Daoy (cell line): Measurements from ENCODE around the gene CCDC127. TPM values are rescaled to one million over a fixed set of nuclear protein-coding genes. Genes with fewer than 3 reads are reported as not detected.
A peak's percentile ranks its signal among the peaks of the same experiment; 100 is the strongest.
"Not testable (repeated sequence)": the region's sequence is repeated elsewhere in the genome, so short reads cannot be mapped to it uniquely, and the experiment has no call there.

Experiments used
- DNase-seq: peaks from one replicate; pipeline ENCODE4 v3.0.0-alpha.2; 2015; ENCODE audit warnings: low read depth
- total RNA-seq: library from RNA; depleted of rRNA; stranded (reverse); fragments of >200 nt; shearing (Covaris generic); gene quantifications from 2 replicates; pipeline ENCODE4 v1.2.3, GENCODE V29; 2014

Gene CCDC127
- total RNA-seq, 1 experiment from 2014 or later, result 4.1 TPM

DNA sequence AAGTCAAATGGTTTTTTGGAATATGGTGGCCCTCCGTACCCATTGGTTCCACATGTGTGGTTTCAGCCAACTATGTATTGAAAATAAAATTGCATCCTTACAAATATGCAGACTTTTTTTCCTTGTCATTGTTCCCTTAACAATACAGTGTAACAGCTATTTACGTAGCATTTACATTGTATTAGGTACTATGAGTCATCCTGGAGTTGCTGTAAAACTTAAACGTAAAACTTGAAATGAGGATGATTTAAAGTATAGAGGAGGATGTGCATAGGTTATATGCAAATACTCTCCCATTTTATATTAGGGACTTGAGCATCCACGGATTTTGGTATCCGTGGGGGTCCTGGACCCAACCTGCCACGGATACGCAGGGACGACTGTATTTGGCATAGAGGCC, 16.5 kb upstream of the CCDC127 start:
- no peak for DNase-seq

DNA sequence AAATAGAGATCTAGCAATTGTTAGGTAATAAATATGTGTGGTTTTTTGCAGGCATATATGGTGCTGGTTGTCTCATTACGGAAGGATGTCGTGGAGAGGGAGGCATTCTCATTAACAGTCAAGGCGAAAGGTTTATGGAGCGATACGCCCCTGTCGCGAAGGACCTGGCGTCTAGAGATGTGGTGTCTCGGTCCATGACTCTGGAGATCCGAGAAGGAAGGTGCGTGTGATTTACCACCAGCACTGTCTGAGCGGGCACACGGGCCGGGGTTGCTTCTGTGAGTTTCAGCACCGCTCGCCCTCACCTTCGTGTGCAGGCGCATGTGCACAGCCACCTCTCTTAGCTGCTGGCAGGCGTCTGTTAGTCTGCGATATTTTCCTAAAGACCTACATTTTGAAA, 15.5 kb upstream of the CCDC127 start:
- DNase-seq, result not testable (repeated sequence)

DNA sequence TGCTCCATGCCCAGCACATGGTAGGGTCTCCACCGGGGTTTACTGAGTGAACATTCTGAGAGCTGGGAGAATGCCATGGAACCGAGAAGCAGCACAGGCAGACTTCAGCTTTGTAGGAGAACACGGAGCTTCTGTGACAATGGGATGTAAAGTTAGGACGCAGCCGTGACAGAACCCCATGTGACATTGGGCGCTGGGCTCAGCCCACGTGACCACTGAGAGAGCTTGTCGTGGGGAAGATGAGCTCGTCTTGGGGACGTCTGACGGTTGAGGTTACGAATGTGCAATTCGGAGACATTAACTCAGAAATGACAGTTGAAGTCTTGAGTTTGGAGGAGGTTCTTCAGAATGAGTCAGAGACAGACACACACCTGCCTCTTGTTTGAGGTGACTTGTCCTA, 13.7 kb upstream of the CCDC127 start:
- DNase-seq, result no peak

DNA sequence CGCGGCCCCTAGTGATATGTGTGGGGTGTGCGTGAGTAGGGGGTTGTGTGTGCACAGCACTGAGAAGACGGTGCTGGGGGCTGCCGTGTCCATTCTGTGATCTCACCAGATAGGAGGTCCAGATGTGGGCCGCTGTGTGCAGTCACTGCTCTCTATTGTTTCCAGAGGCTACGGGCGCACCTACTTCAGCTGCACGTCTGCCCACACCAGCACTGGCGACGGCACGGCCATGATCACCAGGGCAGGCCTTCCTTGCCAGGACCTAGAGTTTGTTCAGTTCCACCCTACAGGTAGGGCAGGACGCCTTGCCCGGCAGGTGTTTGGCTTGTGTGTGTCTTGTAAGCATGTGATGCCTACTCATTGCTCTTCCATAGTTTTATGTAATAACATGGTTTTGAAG, 12.8 kb upstream of the CCDC127 start:
- no peak for DNase-seq

GRCh38 chr5:228886-229285, 10.9 kb upstream of the CCDC127 start:
- no peak for DNase-seq

DNA sequence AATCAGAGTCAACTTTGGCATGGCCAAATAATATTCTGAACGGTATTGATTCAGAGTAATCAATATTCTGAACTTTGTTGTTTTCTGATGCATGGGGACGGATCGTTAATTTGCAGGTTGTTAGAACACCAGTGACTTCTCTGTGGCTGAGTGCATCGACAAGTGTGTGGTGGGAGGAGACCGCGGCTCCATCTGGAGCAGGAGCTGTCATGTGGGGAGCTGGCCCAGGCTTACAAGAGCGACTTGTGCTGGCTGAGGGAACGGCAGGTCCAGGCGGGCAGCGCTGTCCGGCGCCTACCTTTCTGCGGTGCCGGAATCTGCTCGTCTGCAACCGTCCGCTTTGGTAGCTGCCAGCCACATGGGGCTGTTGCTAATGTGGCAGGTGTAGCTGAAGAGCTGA, 9.4 kb upstream of the CCDC127 start:
- not testable (repeated sequence) for DNase-seq

DNA sequence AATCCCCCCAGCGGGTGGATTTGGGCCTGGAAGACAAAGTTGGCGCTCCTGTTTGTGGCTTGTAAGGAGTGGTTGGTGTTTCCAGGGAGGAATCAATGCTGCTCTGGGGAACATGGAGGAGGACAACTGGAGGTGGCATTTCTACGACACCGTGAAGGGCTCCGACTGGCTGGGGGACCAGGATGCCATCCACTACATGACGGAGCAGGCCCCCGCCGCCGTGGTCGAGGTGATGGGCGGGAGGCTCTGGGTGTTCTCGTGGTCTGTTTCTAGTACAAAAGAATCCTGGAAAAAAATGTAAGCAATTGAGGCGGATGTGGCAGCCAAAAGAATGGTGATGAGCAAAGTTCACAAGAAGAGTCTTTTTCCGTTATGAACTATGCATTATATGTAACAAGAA, 7.4 kb upstream of the CCDC127 start:
- DNase-seq, result no peak

DNA sequence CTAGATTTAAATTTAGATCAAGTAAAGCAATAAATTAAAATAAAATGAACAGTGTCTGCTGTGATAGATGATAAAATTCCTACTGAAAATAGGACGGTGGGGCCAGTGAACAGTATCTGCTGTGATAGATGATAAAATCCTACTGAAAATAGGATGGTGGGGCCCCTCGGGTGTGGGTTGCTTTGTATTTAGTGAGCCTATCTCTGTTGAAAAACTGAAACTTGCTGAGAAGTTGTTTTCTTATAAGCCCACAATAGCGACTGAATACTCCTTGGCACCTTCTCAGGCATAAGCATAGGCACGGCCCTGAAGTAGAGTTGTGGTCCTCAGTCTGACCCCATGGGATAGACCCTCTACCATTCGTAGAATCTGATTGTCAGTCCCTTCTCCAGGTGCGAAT, 5.8 kb upstream of the CCDC127 start:
- DNase-seq, result no peak

DNA sequence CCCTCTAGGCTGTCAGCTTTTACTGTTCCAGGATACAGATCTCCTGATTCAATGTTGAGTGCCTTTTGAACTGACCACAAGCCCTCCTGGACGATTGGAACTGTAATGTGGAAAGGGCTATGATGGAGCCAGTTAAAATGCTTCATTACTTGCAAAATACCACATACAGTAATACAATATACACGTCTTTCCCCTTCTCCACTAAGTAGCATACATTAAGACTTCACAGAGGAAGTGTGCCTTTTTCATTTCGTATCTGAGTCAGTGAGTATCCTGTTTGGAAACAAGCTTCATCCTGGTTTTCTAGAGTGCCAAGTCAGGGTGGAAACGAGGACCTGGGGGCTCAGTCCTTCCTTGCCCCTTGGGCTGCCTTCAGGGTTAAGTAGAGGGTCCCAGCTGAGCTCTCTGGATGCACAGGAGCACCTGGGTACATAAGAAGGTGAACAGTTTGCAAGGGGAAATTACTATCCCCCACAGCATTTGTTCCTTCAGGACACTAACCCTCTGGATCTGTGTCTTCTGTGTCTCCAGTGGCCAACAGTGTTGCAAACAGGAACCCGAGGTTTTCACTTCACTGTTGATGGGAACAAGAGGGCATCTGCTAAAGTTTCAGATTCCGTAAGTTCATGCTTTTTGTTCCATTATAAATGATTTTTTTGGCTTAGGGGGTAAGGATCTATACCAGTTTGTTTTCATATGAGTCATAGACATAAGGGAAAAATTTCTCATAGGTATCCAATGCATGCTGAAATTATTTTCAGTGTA, 5.2 kb upstream of the CCDC127 start:
- not testable (repeated sequence) for DNase-seq

DNA sequence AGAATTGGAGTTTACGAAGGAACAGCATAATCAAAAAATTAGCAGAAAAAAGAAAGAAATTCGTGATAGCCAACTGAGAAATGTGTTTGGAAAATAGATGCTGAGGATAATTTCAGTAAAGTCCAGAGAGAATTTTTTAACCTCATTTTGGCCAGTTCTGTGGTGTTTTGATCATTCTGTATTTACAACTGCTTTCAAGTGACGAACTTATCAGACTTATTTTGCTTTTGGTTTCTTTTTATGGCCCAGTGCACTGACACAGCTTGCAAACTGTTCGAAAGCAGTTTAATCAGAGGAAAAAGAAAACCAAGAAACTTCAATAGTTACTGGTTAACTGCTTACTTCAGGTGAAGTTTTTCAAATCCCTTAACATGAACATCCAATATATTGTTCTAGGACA, 2.0 kb upstream of the CCDC127 start:
- no peak for DNase-seq

DNA sequence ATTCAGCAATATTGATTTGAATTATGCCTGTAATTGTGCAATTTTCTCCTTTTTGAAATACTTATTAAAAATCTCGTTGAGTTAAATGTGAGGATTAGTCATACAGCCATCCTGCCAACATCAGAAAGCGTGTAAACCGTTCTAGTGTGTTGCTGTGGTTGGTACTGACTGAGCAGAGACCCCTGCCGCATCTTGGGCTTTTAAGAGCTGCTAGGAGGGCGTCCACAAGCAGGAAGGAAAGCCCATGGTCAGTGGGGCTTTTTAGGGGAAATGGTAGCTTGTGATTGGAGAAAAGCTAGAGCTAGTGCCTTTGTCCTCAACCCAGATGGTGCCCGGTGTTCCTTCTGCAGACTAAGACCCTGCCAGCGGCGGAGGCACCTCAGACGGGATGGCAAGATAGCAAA, 1.5 kb upstream of the CCDC127 start:
- no peak for DNase-seq

GRCh38 chr5:218457-219291, 721 bp upstream of the CCDC127 start:
- peak; percentile 36 for DNase-seq

DNA sequence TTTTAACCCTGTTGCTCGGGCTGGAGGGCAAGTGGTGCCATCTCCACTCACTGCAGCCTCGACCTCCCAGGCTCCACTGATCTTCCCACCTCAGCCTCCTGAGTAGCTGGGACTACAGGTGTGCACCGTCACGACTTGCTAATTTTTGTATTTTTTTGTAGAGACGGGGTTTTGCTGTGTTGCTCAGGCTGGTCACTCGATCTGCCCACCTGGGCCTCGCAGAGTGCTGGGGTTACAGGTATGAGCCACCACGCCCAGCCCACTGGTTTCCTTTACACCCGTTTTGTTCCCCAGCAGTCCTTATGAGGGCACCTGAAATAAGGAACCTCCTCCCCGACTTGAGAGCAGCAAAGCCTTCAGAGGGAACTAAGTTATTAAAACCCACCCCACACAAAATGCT, 1.9 kb downstream of the CCDC127 start:
- not testable (repeated sequence) for DNase-seq

DNA sequence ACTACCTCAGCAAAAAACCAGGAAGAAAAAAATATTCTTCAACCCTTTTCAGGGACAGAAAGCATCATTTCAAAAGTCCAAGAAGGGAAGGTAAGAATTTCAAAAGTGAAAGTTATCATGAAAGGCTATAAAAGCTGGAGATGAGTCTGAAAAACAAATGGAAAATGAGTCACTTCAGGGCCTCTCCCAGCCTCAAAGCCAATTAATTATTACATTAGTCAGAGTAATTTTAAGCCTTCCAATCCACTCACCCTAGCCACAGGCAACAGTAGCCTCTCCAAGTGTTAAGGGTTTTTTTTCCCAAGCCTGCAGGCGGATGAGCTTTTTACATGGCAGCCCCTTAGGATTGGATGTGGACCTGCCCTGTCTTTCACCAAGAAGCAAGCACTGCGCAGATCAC, 2.7 kb downstream of the CCDC127 start:
- peak; percentile 30 for DNase-seq

DNA sequence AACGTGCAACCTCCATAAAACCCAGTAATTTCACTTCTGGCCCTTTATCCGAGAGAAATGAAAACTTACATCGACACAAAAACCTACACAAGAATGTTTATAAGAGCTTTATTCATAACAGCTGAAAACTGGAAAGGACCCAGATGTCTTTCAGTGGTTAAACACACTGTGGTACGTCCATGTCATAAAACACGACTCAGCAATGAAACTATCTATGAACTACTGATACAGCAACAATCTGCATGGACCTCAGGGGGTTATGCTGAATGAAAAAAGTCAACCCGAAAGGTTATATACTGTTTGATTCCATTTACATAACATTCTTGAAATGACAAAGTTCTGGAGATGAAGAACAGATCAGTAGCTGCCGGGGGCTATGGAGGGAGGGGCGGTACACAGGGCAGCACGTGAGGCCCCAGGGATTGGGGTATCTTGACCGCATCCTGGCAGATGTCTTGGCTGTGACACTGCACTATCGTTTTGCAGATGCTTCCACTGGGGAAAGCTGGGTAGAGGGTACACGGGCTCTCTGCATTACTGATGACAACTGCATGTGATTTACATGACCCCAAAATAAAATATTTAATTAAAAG, 4.1 kb downstream of the CCDC127 start:
- no peak for DNase-seq

GRCh38 chr5:208449-209114, 9.4 kb downstream of the CCDC127 start:
- DNase-seq, result no peak

GRCh38 chr5:207599-207998, 10.4 kb downstream of the CCDC127 start:
- peak; percentile 28 for DNase-seq

DNA sequence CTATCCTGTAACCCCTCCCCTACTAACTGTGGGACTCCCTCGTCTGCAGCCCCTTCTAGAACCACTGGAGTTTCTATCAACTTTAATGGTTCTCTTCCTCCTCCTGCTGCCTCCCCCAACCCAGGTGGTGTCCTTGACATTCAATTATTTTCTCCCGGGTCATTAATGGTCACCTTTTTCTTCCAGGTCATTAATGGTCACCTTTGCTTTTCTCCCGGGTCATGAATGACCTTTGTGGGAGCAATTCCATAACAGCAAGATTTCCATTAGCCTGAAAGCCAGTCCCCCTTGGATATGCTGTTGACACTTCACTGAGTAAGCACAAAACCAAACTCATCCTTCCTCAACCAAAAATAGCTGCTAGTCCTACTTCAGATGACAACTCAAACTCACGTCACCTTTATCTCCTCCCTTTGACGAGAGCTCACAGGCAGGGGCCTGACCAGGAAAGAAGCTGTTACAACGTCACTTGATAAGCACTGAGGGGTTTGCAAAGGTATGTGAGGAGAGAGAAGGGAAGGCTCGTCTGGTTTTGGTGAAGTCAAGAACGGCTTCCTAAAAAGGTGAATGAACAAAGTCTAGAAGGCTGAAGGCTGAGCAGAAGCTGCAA, 10.9 kb downstream of the CCDC127 start:
- DNase-seq, result no peak

GRCh38 chr5:206406-206805, 11.5 kb downstream of the CCDC127 start:
- peak; percentile 29 for DNase-seq

GRCh38 chr5:204966-205670, 12.8 kb downstream of the CCDC127 start:
- no peak for DNase-seq

DNA sequence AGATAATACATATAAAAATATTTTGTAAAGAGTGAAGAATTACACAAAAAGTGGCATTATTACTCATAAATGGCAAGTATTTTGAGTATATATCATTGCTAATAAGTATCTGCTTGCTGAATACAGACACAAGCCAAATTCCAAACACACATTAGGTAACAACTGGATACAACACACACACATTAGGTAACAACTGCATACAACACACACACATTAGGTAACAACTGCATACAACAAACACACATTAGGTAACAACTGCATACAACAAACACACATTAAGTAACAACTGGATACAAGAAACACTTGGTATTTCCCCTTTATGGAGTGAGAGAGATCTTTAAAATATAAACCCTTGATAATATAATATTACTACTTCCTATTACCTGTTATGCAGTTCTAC, 13.5 kb downstream of the CCDC127 start:
- DNase-seq, result no peak
